ENCODE results near the gene OR4K1. TPM values are rescaled to one million over a fixed set of nuclear protein-coding genes. Genes with fewer than 3 reads are reported as not detected.

Gene OR4K1, protein sequence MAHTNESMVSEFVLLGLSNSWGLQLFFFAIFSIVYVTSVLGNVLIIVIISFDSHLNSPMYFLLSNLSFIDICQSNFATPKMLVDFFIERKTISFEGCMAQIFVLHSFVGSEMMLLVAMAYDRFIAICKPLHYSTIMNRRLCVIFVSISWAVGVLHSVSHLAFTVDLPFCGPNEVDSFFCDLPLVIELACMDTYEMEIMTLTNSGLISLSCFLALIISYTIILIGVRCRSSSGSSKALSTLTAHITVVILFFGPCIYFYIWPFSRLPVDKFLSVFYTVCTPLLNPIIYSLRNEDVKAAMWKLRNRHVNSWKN
- total RNA-seq = not detected

DNA sequence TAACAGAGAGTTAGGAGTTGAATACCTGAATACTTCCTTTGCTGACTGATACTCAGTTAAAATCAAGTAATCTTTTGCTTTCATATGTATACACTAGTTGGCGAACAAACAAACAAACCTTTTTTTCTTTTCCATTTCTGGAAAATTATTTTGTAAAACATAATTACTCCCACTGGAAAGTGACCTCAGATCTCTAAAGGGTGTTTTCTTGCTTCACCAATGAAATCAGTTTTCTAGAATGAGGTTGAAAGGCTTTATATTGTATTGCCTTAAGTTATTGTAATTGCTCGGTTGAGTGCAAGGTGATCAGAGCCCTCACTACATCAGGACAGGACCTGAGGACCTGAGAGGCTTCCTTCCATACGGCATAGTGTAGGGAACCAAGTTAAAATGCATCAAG, at the start of gene OR4K1:
Gene OR4K1, plus strand, starts transcription at position 301 of the 400 bp plus-strand sequence. CDS start 4,750 bp downstream, outside the sequence.
- TF ChIP-seq, protein P1, sequence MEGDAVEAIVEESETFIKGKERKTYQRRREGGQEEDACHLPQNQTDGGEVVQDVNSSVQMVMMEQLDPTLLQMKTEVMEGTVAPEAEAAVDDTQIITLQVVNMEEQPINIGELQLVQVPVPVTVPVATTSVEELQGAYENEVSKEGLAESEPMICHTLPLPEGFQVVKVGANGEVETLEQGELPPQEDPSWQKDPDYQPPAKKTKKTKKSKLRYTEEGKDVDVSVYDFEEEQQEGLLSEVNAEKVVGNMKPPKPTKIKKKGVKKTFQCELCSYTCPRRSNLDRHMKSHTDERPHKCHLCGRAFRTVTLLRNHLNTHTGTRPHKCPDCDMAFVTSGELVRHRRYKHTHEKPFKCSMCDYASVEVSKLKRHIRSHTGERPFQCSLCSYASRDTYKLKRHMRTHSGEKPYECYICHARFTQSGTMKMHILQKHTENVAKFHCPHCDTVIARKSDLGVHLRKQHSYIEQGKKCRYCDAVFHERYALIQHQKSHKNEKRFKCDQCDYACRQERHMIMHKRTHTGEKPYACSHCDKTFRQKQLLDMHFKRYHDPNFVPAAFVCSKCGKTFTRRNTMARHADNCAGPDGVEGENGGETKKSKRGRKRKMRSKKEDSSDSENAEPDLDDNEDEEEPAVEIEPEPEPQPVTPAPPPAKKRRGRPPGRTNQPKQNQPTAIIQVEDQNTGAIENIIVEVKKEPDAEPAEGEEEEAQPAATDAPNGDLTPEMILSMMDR (IDR thresholded peaks at IDR 0.05) = no peak
- no peak for DNase-seq (ENCODE audit: low spot score)
- no peak for ATAC-seq (ENCODE audit: low FRiP score)

DNA sequence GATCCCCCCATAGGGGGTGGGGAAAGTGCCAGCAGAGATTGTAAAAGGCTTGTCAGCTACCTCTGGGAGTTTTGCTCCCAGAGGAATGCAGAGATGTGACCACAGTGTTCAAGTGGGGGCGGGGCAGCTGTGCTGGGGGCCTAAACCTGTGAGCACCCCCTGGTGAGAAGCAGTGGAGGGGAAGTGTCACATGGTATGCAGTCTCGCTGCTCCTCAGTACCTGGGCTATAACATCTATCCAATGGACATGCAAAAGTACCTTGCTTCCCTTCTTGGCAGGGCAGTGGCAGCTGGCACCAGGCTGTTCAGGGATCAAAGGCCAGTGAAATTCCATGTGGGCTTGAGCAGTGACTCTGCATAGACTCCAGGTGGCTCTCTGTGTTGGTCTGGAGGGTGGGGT, 35.4 kb upstream of the OR4K1 start:
- DNase-seq (ENCODE audit: low spot score) (no peak), ATAC-seq (ENCODE audit: low FRiP score) (peak; percentile 35)
- TF ChIP-seq, protein P1 (IDR thresholded peaks at IDR 0.05) = no peak

DNA sequence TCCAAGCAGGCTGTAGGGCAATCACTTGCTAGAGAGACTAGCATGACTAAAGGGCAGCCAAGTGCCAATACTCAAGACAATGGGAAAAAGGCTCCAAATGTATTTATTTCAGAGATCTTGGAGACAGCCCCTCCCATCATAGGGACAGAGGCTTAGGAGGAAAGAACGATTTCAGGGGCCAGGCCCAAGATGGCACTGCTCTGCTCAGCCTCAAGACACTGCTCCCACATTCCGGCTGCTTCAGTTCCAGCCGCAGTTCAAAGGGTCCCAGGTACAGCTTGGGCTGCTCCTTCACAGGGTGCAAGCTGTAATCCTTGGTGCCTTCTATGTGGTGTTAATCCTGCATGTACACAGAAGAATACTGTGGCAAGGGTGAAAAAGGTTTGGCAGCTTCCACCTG, 29.7 kb upstream of the OR4K1 start:
- no peak for ATAC-seq (ENCODE audit: low FRiP score)
- no peak for DNase-seq (ENCODE audit: low spot score)
- TF ChIP-seq, protein P1 (IDR thresholded peaks at IDR 0.05) = no peak

DNA sequence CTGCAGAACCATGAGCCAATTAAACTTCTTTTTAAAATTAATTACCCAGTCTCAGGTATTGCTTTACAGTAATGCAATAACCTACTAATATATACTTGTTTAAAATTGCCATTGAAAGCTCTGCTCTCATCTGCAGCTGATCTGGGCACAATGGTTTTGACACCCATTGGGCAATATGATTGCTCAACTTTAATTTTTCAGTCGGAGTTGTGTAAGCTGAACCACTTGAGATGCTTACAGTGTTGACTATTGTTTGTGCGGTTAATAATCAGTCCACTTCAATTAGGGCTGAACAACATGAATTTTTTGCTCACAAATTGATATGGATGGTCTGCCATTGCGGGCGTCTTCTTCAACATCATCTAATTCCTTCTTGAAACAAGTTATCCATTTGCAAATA, 28.3 kb upstream of the OR4K1 start:
- DNase-seq (ENCODE audit: low spot score) (no peak), ATAC-seq (ENCODE audit: low FRiP score) (no peak)
- TF ChIP-seq, protein P1 (IDR thresholded peaks at IDR 0.05) = no peak

DNA sequence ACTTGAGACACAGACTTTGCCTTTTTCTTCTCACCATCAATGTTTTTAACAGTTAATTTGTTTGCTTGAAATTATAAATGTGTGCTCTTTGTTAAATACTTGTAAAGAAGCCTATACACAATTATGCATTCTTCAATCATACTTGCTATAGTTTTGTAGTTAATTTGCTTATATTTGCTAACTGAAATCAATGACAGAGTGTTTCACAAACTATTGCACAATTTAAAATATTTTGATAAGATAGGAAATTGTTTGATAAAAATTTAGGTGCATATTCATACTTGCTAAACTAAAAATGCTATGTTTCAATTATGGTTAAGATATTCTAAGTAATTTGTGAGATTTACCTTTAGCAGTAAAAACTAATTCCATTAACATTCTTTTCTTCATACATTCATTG, 24.1 kb upstream of the OR4K1 start:
- DNase-seq (ENCODE audit: low spot score) (no peak), ATAC-seq (ENCODE audit: low FRiP score) (no peak)
- TF ChIP-seq, protein P1 (IDR thresholded peaks at IDR 0.05) = no peak

DNA sequence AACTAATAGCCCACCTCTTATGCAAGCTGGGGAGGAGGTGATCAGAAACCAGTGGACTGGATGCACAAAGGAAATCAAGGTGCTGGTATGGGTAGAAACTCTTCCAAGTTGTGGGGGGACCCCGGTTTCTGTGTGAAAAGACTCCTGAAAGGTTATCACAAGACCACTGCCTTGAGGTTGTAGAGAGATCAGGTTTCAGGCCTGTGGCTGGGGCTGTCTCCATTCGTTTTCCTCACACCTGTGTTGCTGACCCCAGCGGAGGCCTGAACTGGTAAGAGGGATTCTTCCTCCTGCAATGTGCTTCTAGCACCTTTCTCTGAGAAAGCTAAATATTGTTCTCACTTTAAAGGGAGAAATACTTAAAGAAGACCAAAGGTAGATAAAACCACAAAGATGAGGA, 19.6 kb upstream of the OR4K1 start:
- DNase-seq (ENCODE audit: low spot score) = no peak
- TF ChIP-seq, protein P1 (IDR thresholded peaks at IDR 0.05) = no peak
- ATAC-seq (ENCODE audit: low FRiP score) = no peak

DNA sequence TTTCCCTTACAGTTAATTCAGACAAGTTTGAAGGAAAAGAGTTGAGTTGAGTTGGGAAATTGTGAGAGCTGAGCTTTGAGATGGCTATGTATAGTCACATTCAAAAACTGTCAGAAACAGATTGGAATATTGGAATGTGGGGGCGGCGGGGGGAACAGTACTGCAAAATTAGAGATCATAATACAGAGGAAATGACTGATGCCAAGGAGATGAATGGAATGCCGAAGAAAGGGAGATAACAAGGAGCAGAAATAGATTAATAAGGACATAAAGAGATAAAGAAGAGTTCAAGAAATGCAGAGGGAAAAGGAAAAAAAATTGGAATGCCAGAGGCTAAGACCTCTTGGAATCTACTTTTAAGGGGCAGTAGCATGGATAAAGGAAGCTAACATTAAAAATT, 13.5 kb upstream of the OR4K1 start:
- no peak for DNase-seq (ENCODE audit: low spot score)
- TF ChIP-seq, protein P1 (IDR thresholded peaks at IDR 0.05) = no peak
- ATAC-seq (ENCODE audit: low FRiP score) = no peak
